ENCODE measurements around the gene UNK.

UNK gene

GRCh38 chr17:75821552-75821951, 36.9 kb downstream of the UNK start:
- no peak for DNase-seq (ENCODE audit: low read depth)

GRCh38 chr17:75822119-75822799, 37.7 kb downstream of the UNK start:
- no peak for DNase-seq (ENCODE audit: low read depth)

GRCh38 chr17:75822800-75823166, 38.2 kb downstream of the UNK start:
- DNase-seq (ENCODE audit: low read depth) = no peak

GRCh38 chr17:75823257-75824041, 38.8 kb downstream of the UNK start:
- DNase-seq (ENCODE audit: low read depth) = no peak

GRCh38 chr17:75824050-75824552, 39.5 kb downstream of the UNK start:
- no peak for DNase-seq (ENCODE audit: low read depth)

- no peak for DNase-seq (ENCODE audit: low read depth)
Measured at GRCh38 chr17:75824666-75825065, 40.1 kb downstream of the UNK start.

GRCh38 chr17:75825149-75825552, 40.5 kb downstream of the UNK start:
- DNase-seq (ENCODE audit: low read depth) = no peak

GRCh38 chr17:75825748-75826370, 41.3 kb downstream of the UNK start:
- no peak for DNase-seq (ENCODE audit: low read depth)

- no peak for DNase-seq (ENCODE audit: low read depth)
Measured at GRCh38 chr17:75826561-75827307, 42.1 kb downstream of the UNK start.

GRCh38 chr17:75827308-75828075, 42.9 kb downstream of the UNK start:
- DNase-seq (ENCODE audit: low read depth) = no peak

- DNase-seq (ENCODE audit: low read depth) = no peak
Measured at GRCh38 chr17:75828076-75828400, 43.4 kb downstream of the UNK start.

- DNase-seq (ENCODE audit: low read depth) = no peak
Measured at GRCh38 chr17:75828741-75829140, 44.1 kb downstream of the UNK start.

GRCh38 chr17:75829747-75830146, 45.1 kb downstream of the UNK start:
- no peak for DNase-seq (ENCODE audit: low read depth)

- DNase-seq (ENCODE audit: low read depth) = no peak
Measured at GRCh38 chr17:75830164-75831031, 45.8 kb downstream of the UNK start.

GRCh38 chr17:75831032-75831571, 46.5 kb downstream of the UNK start:
- no peak for DNase-seq (ENCODE audit: low read depth)

GRCh38 chr17:75832164-75832651, 47.6 kb downstream of the UNK start:
- DNase-seq (ENCODE audit: low read depth) = no peak

GRCh38 chr17:75832652-75833400, 48.2 kb downstream of the UNK start:
- DNase-seq (ENCODE audit: low read depth) = no peak

GRCh38 chr17:75834279-75834920, 49.8 kb downstream of the UNK start:
- no peak for DNase-seq (ENCODE audit: low read depth)
